ENCODE data around the gene CRTC3. TPM values are rescaled to one million over a fixed set of nuclear protein-coding genes. Genes with fewer than 3 reads are reported as not detected.

CRTC3 gene
- total and polyA plus RNA-seq, 2 donors (not counting 3 experiments of a cell fraction or from before 2014, with no cell fraction given), result 16.2 to 26.4 TPM

GRCh38 chr15:90629217-90629616 is 99.5 kb downstream of the CRTC3 start:
- no peak overlapping the region for H2AFZ ChIP-seq (ENCODE audit: low read depth, low read length)
- TF ChIP-seq JUN (IDR thresholded peaks at IDR 0.05; ENCODE audit: borderline replicate concordance, insufficient read depth, insufficient read length, low read depth) (no peak), POLR2AphosphoS5 (IDR thresholded peaks at IDR 0.05; ENCODE audit: insufficient read depth, low read depth, low read length) (no peak), GATA2 (IDR thresholded peaks at IDR 0.05; ENCODE audit: insufficient read depth, insufficient read length, low read depth, low read length) (no peak), EZH2 (IDR thresholded peaks at IDR 0.05; ENCODE audit: borderline replicate concordance, low read depth, low read length, severe bottlenecking) (no peak), CTCF (IDR thresholded peaks at IDR 0.05; ENCODE audit: extremely low read depth in 1 of 2, insufficient read depth in 1 of 2, low read depth in 1 of 2, low read length in 2 of 2) (no peak), MYC (IDR thresholded peaks at IDR 0.05; ENCODE audit: low read depth, low read length) (no peak), MAX (IDR thresholded peaks at IDR 0.05; ENCODE audit: insufficient read depth, insufficient read length) (no peak), FOS (IDR thresholded peaks at IDR 0.05; ENCODE audit: borderline replicate concordance, insufficient read depth, low read length) (no peak), POLR2A (IDR thresholded peaks at IDR 0.05; ENCODE audit: low read depth, low read length) (no peak)
- no peaks in the 10 kb centered on the region for H3K9me3 ChIP-seq (replicated peaks; ENCODE audit: control insufficient read depth, insufficient read depth, low read length)
- no peaks in the 10 kb centered on the region for H4K20me1 ChIP-seq (replicated peaks; ENCODE audit: control insufficient read depth, extremely low read depth, insufficient read depth, low read length)
- H3K9me1 ChIP-seq (replicated peaks; ENCODE audit: control insufficient read depth, extremely low read depth, insufficient read depth, low read length), result no peaks in the 10 kb centered on the region
- no peak overlapping the region for H3K27ac ChIP-seq (ENCODE audit: insufficient read depth, low read depth, low read length)
- POLR2A ChIA-PET, result no interaction called here
- dilution Hi-C loops (cut with MboI; ENCODE audit: extremely low pct_ligation_motif_present, low sequenced_read_pairs) (no loop called here), intact Hi-C loops (cut with micrococcal nuclease) (no loop called here)
- no peak for FAIRE-seq
- CTCF ChIA-PET, result no interaction called here
- no peak overlapping the region for H3K4me2 ChIP-seq (ENCODE audit: insufficient read depth, low read length)
- BruUV-seq (replicated peaks), result no TSS peak
- DNase-seq (ENCODE audit: low read depth, low spot score), result no peak
- H3K79me2 ChIP-seq (ENCODE audit: control insufficient read depth, insufficient read depth, low read length), result no peaks in the 10 kb centered on the region
- H3K4me1 ChIP-seq (ENCODE audit: control insufficient read depth, extremely low read depth, insufficient read depth, low read length), result no peaks in the 10 kb centered on the region
- no peaks in the 10 kb centered on the region for H3K27me3 ChIP-seq (ENCODE audit: control insufficient read depth in 2 of 2, insufficient read depth in 2 of 2, low read length in 2 of 2)
- no peak overlapping the region for H3K4me3 ChIP-seq (replicated peaks in 1 of 3; ENCODE audit: insufficient read depth in 1 of 3, low read depth in 1 of 3, low read length in 3 of 3)
- peaks cover 9 to 16% of the 10 kb centered on the region in 2 experiments for H3K36me3 ChIP-seq (ENCODE audit: control insufficient read depth in 2 of 2, extremely low read depth in 1 of 2, insufficient read depth in 2 of 2, low read length in 2 of 2)
- H3K9ac ChIP-seq (replicated peaks; ENCODE audit: extremely low read depth, insufficient read depth, low read length), result no peak overlapping the region
